SK-N-SH treated with all-trans-retinoic acid at 6 μM for 48 hours (cell line): ENCODE data around the gene MAPK9.

Source experiments
- ATAC-seq: fragments of 200-7000 bp; cut with Tn5 transposase; 3 replicates; pipeline ENCODE4 v1.9.1; 2020; ENCODE audit warnings: mild to moderate bottlenecking, moderate library complexity
- ARNTL ChIP-seq: fragments of 450-650 bp; formaldehyde crosslinking; IDR thresholded peaks from 2 replicates; pipeline ENCODE4 v1.5.0; 2020; ENCODE audit warnings: low read depth, mild to moderate bottlenecking, moderate library complexity, borderline replicate concordance
- BACH2 ChIP-seq: fragments of 250-450 bp; sonication (Bioruptor Pico); IDR thresholded peaks from 2 replicates; pipeline ENCODE4 v1.9.0; 2021; ENCODE audit warnings: mild to moderate bottlenecking, borderline replicate concordance
- CSDC2 ChIP-seq: fragments of 250-450 bp; sonication (Bioruptor Pico); IDR thresholded peaks from 2 replicates; pipeline ENCODE4 v1.5.0; 2020; ENCODE audit warnings: mild to moderate bottlenecking, moderate library complexity
- CSRNP3 ChIP-seq: fragments of 250-450 bp; sonication (Bioruptor Pico); IDR thresholded peaks from 2 replicates; pipeline ENCODE4 v1.5.1; 2021; ENCODE audit warnings: mild to moderate bottlenecking, moderate library complexity
- GLIS3 ChIP-seq: fragments of 250-450 bp; sonication (Bioruptor Pico); IDR thresholded peaks from 2 replicates; pipeline ENCODE4 v1.5.0; 2020; ENCODE audit warnings: mild to moderate bottlenecking, moderate library complexity
- ISL1 ChIP-seq: fragments of 250-450 bp; sonication (Bioruptor Pico); IDR thresholded peaks from 2 replicates; pipeline ENCODE4 v2.1.2; 2022; ENCODE audit warnings: mild to moderate bottlenecking, moderate library complexity
- OSR1 ChIP-seq: fragments of 250-450 bp; sonication (Bioruptor Pico); IDR thresholded peaks from 2 replicates; pipeline ENCODE4 v1.8.0; 2022; ENCODE audit warnings: moderate library complexity, mild to moderate bottlenecking, inconsistent platforms
- PATZ1 ChIP-seq: fragments of 250-450 bp; sonication (Bioruptor Pico); IDR thresholded peaks from 2 replicates; pipeline ENCODE4 v1.8.0; 2020; ENCODE audit warnings: mild to moderate bottlenecking, moderate library complexity, borderline replicate concordance
- PPARA ChIP-seq: fragments of 250-450 bp; sonication (Bioruptor Pico); IDR thresholded peaks from 2 replicates; pipeline ENCODE4 v1.5.0; 2020; ENCODE audit warnings: mild to moderate bottlenecking, borderline replicate concordance
- RARB ChIP-seq: fragments of 250-450 bp; sonication (Bioruptor Pico); IDR thresholded peaks from 2 replicates; pipeline ENCODE4 v1.8.0; 2021; ENCODE audit warnings: mild to moderate bottlenecking, moderate library complexity
- SNAI2 ChIP-seq: fragments of 250-450 bp; sonication (Bioruptor Pico); IDR thresholded peaks from 2 replicates; pipeline ENCODE4 v1.5.0; 2020; ENCODE audit warnings: mild to moderate bottlenecking, moderate library complexity
- TCF4 ChIP-seq: fragments of 250-450 bp; sonication (Bioruptor Pico); IDR thresholded peaks from 2 replicates; pipeline ENCODE4 v1.8.0; 2021; ENCODE audit warnings: mild to moderate bottlenecking, moderate library complexity, borderline replicate concordance
- TOX ChIP-seq: fragments of 250-450 bp; sonication (Bioruptor Pico); IDR thresholded peaks from 2 replicates; pipeline ENCODE4 v1.8.0; 2021; ENCODE audit warnings: mild to moderate bottlenecking, moderate library complexity, borderline replicate concordance
- TSHZ2 ChIP-seq: fragments of 250-450 bp; sonication (Bioruptor Pico); IDR thresholded peaks from 2 replicates; pipeline ENCODE4 v1.5.0; 2020; ENCODE audit warnings: mild to moderate bottlenecking, moderate library complexity
- ZC3H10 ChIP-seq: fragments of 250-450 bp; sonication (Bioruptor Pico); IDR thresholded peaks from 2 replicates; pipeline ENCODE4 v1.5.1; 2021; ENCODE audit warnings: mild to moderate bottlenecking, moderate library complexity
- ZFP3 ChIP-seq: fragments of 250-450 bp; sonication (Bioruptor Pico); IDR thresholded peaks from 2 replicates; pipeline ENCODE4 v1.5.0; 2020; ENCODE audit warnings: mild to moderate bottlenecking, moderate library complexity
- ZFP30 ChIP-seq: fragments of 450-650 bp; formaldehyde crosslinking; IDR thresholded peaks from 2 replicates; pipeline ENCODE4 v1.5.0; 2022; ENCODE audit warnings: mild to moderate bottlenecking, moderate library complexity
- ZNF565 ChIP-seq: fragments of 450-650 bp; formaldehyde crosslinking; conservative IDR thresholded peaks from 2 replicates; pipeline ENCODE4 v1.5.0; 2020; ENCODE audit warnings: low read depth, mild to moderate bottlenecking, moderate library complexity
- ZNF70 ChIP-seq: fragments of 450-650 bp; formaldehyde crosslinking; IDR thresholded peaks from 2 replicates; pipeline ENCODE4 v1.5.0; 2020; ENCODE audit warnings: mild to moderate bottlenecking, moderate library complexity
- ZNF8 ChIP-seq: fragments of 450-650 bp; formaldehyde crosslinking; IDR thresholded peaks from 2 replicates; pipeline ENCODE4 v1.5.0; 2020; ENCODE audit warnings: mild to moderate bottlenecking, moderate library complexity
- TF ChIP-seq, protein P1 (sequence below): fragments of 250-450 bp; sonication (Bioruptor Pico); IDR thresholded peaks from 2 replicates; pipeline ENCODE4 v1.8.0; 2021; ENCODE audit warnings: low read depth, mild to moderate bottlenecking, moderate library complexity, borderline replicate concordance

Gene MAPK9

DNA sequence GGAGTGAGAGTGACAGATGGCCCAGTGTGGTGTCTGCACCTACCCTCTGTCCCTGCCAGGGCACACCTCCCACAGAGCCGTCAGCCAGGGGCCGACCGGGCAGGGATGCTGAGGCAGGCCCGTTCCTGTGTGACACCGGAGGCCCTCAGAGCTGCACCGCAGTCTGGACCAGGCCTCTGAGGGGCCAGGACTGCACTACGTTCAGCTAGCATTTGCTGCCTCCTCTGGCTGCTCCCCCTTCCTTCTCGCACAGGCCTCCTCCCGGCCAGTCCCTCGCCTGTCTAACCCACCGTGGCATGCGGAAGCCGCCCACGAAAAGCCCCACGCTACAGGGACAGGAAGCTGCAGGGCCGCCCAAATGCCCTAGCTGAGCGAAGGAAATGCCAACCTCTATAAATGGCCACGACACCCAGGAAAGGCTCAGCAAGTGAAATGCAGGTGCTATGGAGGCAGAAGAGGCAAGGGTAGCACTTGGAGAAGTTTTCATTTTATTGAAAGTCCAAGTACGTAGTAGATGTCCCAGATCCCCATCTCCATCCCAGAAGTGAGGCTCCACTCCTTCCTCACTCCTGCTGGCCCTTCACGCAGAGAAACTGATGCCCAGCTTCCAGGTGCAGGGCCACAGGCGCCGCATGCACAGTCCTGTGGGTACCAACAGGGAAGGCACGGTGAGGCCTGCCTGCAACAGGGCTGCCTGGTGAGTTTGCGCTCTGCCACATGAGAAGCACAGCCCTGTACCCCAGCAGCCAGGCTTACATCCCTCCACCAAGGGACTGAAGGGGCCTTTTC, 38.7 kb downstream of the MAPK9 start:
- no peak for ATAC-seq
- no peak for TF ChIP-seq TOX (CRISPR knock-in tag)
- no peak for TF ChIP-seq RARB
- no peak for TF ChIP-seq ZFP30
- TF ChIP-seq GLIS3 (CRISPR knock-in tag) = no peak
- no peak for TF ChIP-seq ARNTL
- no peak for TF ChIP-seq ZNF8 (CRISPR knock-in tag)
- TF ChIP-seq SNAI2 = no peak
- TF ChIP-seq ZNF565 = no peak
- TF ChIP-seq, protein P1, sequence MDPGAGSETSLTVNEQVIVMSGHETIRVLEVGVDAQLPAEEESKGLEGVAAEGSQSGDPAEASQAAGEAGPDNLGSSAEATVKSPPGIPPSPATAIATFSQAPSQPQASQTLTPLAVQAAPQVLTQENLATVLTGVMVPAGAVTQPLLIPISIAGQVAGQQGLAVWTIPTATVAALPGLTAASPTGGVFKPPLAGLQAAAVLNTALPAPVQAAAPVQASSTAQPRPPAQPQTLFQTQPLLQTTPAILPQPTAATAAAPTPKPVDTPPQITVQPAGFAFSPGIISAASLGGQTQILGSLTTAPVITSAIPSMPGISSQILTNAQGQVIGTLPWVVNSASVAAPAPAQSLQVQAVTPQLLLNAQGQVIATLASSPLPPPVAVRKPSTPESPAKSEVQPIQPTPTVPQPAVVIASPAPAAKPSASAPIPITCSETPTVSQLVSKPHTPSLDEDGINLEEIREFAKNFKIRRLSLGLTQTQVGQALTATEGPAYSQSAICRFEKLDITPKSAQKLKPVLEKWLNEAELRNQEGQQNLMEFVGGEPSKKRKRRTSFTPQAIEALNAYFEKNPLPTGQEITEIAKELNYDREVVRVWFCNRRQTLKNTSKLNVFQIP (CRISPR knock-in tag) = no peak
- TF ChIP-seq PATZ1 = no peak
- no peak for TF ChIP-seq ZFP3 (CRISPR knock-in tag)

- no peak for ATAC-seq
- no peak for TF ChIP-seq TOX (CRISPR knock-in tag)
- no peak for TF ChIP-seq PATZ1
- TF ChIP-seq ZFP30 = no peak
- TF ChIP-seq ZNF70 (CRISPR knock-in tag) = no peak
- no peak for TF ChIP-seq OSR1
- TF ChIP-seq TSHZ2 = no peak
- no peak for TF ChIP-seq ZNF565
- TF ChIP-seq, protein P1 (CRISPR knock-in tag) = no peak
- TF ChIP-seq BACH2 (CRISPR knock-in tag) = no peak
Observed at GRCh38 chr5:180251887-180252286, 40.0 kb downstream of the MAPK9 start.

DNA sequence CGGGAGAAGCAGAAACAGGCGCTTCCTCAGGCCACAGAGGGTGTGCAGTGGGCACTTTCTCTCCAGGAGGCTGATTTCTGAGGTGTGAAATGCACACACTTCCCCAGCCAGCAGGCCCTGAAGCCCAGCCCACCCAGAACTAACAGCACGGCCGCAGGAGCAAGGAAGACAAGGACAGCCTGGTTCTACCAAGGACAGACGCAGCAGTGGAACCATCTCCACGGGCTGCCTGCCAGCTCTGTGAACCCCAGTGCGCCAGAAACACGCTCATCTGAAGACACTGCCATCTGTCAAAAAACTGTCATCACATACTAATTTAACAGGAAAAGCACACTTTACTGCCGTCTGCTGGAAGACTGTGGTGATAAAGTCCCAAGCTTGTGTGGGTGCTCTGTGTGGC, 40.7 kb downstream of the MAPK9 start:
- TF ChIP-seq GLIS3 (CRISPR knock-in tag) (no peak), CSRNP3 (CRISPR knock-in tag) (no peak), RARB (no peak), TOX (CRISPR knock-in tag) (no peak), PATZ1 (no peak), ZFP30 (no peak), CSDC2 (no peak), BACH2 (CRISPR knock-in tag) (no peak), OSR1 (no peak), PPARA (CRISPR knock-in tag) (no peak), ZNF70 (CRISPR knock-in tag) (no peak), ARNTL (no peak), ZC3H10 (no peak), TCF4 (CRISPR knock-in tag) (no peak), ISL1 (CRISPR knock-in tag) (no peak)
- TF ChIP-seq, protein P1 (CRISPR knock-in tag) = no peak
- no peak for ATAC-seq
